K562 (cell line): Measurements from ENCODE around the gene SGMS1. TPM values are rescaled to one million over a fixed set of nuclear protein-coding genes. Genes with fewer than 3 reads are reported as not detected.

Source experiments
- ATF1 ChIP-seq, 2 experiments: fragments of 450-650 bp in 1 of 2; IDR thresholded peaks; 2 replicates each; pipeline ENCODE4 v1.6.1; 2016; ENCODE audit warnings: missing compliant biosample characterization in 1 of 2, missing genetic modification characterization in 1 of 2
- BRD4 ChIP-seq: fragments of 200-600 bp; sonication (generic); IDR thresholded peaks from 2 replicates; pipeline ENCODE4 v1.6.1; 2017; ENCODE audit warnings: inconsistent platforms
- CREB1 ChIP-seq, 2 experiments: sonication (generic) in 1 of 2; formaldehyde crosslinking in 1 of 2; IDR thresholded peaks; 2 replicates each; pipeline versions ENCODE4 v1.6.1 to v1.8.0; 2012 to 2022; ENCODE audit warnings: inconsistent platforms in 1 of 2, mild to moderate bottlenecking in 1 of 2, missing genetic modification reagents in 1 of 2, moderate library complexity in 1 of 2
- EHMT2 ChIP-seq: fragments of 450-650 bp; IDR thresholded peaks from 2 replicates; pipeline ENCODE4 v1.6.1; 2018; ENCODE audit warnings: antibody characterized with exemption
- ETV1 ChIP-seq: fragments of 450-650 bp; conservative IDR thresholded peaks from 2 replicates; pipeline ENCODE4 v1.6.1; 2016; ENCODE audit warnings: missing genetic modification characterization, control low read depth, low read depth, missing compliant biosample characterization
- FUS ChIP-seq: fragments of 200-400 bp; formaldehyde crosslinking; optimal IDR thresholded peaks from 2 replicates; pipeline ENCODE3; 2017; ENCODE audit warnings: low read depth, low read length
- KDM2B ChIP-seq: fragments of 250-450 bp; sonication (Bioruptor Pico); IDR thresholded peaks from 2 replicates; pipeline ENCODE4 v1.8.0; 2021; ENCODE audit warnings: mild to moderate bottlenecking, moderate library complexity
- MYNN ChIP-seq, 2 experiments: sonication (generic); formaldehyde crosslinking in 1 of 2; IDR thresholded peaks; 2 replicates each; pipeline versions ENCODE4 v1.5.0 to v1.6.1; 2016 to 2020; ENCODE audit warnings: antibody characterized with exemption in 1 of 2, missing genetic modification reagents in 1 of 2
- NCOA6 ChIP-seq: fragments of 450-650 bp; IDR thresholded peaks from 2 replicates; pipeline ENCODE4 v1.6.1; 2017; ENCODE audit warnings: mild to moderate bottlenecking
- NFE2 ChIP-seq: IDR thresholded peaks from 2 replicates; pipeline ENCODE4 v1.6.1; 2014; ENCODE audit warnings: antibody characterized with exemption, low read depth
- NR2F6 ChIP-seq: fragments of 450-650 bp; formaldehyde crosslinking; IDR thresholded peaks from 2 replicates; pipeline ENCODE4 v1.4.0; 2020; ENCODE audit warnings: mild to moderate bottlenecking
- PHF21A ChIP-seq: fragments of 450-650 bp; IDR thresholded peaks from 2 replicates; pipeline ENCODE4 v1.6.1; 2017; ENCODE audit warnings: low read depth, borderline replicate concordance
- PPARD ChIP-seq: fragments of 250-450 bp; sonication (Bioruptor Pico); IDR thresholded peaks from 2 replicates; pipeline ENCODE4 v1.8.0; 2022; ENCODE audit warnings: inconsistent platforms, mild to moderate bottlenecking, moderate library complexity
- THRAP3 ChIP-seq: fragments of 450-650 bp; IDR thresholded peaks from 2 replicates; pipeline ENCODE4 v1.6.1; 2016; ENCODE audit warnings: mild to moderate bottlenecking, inconsistent platforms, borderline replicate concordance
- ZBTB1 ChIP-seq: sonication (generic); formaldehyde crosslinking; IDR thresholded peaks from 2 replicates; pipeline ENCODE4 v1.8.1; 2023; ENCODE audit warnings: missing genetic modification reagents, low read depth, mild to moderate bottlenecking, borderline replicate concordance
- ZC3H11A ChIP-seq: IDR thresholded peaks from 2 replicates; pipeline ENCODE4 v1.6.1; 2012; ENCODE audit warnings: low read depth, low read length, improper control_type of control experiment
- ZNF174 ChIP-seq: fragments of 250-450 bp; sonication (Bioruptor Pico); IDR thresholded peaks from 2 replicates; pipeline ENCODE4 v1.4.0; 2020; ENCODE audit warnings: mild to moderate bottlenecking
- ZNF23 ChIP-seq: fragments of 250-450 bp; sonication (Bioruptor Pico); IDR thresholded peaks from 2 replicates; pipeline ENCODE4 v1.4.0; 2020; ENCODE audit warnings: mild to moderate bottlenecking
- ZNF407 ChIP-seq: fragments of 450-650 bp; IDR thresholded peaks from 2 replicates; pipeline ENCODE4 v1.6.1; 2016; ENCODE audit warnings: low read depth
- polyA plus RNA-seq, 8 experiments: library from polyadenylated mRNA; depleted of rRNA in 4 of 8; stranded (reverse) in 5 of 8; unstranded in 3 of 8; fragments of >200 nt; fragmentation: Nextera tagmentation in 2 of 8; fragmentation: Illumina TruSeq in 1 of 8; extraction: Ambion mirVana in 2 of 8; extraction: Trizol in 1 of 8; gene quantifications; 2 replicates each; pipeline versions ENCODE4 v1.2.1 to v1.2.3, GENCODE V29; 2011 to 2014; ENCODE audit warnings: inconsistent platforms in 1 of 8, missing spikeins in 1 of 8
- total RNA-seq, 7 experiments: library from RNA; depleted of rRNA in 6 of 7; stranded (reverse); fragments of >200 nt in 6 of 7; fragmentation: Illumina TruSeq in 2 of 7; extraction: Trizol in 2 of 7; gene quantifications; 2 replicates each; pipeline versions ENCODE4 v1.2.1 to v1.2.3, GENCODE V29; 2011 to 2021; ENCODE audit warnings: low replicate concordance in 1 of 7
- TF ChIP-seq, protein P1 (sequence below): IDR thresholded peaks from 2 replicates; pipeline ENCODE4 v1.6.1; 2014; ENCODE audit warnings: antibody characterized with exemption

Gene SGMS1
- total and polyA plus RNA-seq, 9 of the 15 experiments (the other 6 are each of a cell fraction or from before 2014, with no cell fraction given) = 22.6 to 232 (median 82.2) TPM

DNA sequence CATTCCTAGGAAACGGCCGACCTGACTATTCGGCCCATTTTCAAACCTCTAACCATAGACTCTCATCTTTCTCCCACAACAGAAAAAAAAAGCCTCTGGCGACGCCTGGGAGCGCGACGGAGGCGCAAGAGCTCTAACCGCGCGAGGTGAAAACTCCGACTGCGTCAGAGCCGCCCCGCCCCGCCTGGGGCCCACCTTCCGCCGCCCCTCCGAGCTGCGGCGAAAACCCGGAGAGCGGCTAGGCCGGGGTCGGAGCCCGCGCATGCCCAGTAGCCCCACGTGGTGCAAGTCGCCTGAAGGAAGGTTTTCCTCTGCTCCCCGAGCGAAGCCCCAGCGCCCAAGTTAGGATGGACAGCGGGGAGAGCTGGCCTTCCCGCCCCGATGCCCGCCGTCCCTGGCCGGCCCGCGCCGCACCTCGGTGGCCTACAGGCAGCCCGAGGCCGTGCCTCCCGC, 683 bp upstream of the SGMS1 start (continued):
- no peak for TF ChIP-seq PHF21A
- 0 out of 2 replicates have a peak, but pooled peaks have one; percentile 42 for TF ChIP-seq ATF1 (CRISPR knock-in tag; IDR thresholded peaks at IDR 0.05)
- peak; percentile 92 for TF ChIP-seq ATF1 (tag; IDR thresholded peaks at IDR 0.05)
- no peak for TF ChIP-seq ZNF174 (CRISPR knock-in tag)
- TF ChIP-seq EHMT2 = no peak
- TF ChIP-seq ZNF23 (CRISPR knock-in tag) = no peak
- TF ChIP-seq KDM2B = 0 out of 2 replicates have a peak, but pooled peaks have one; percentile 12
- TF ChIP-seq, protein P1, sequence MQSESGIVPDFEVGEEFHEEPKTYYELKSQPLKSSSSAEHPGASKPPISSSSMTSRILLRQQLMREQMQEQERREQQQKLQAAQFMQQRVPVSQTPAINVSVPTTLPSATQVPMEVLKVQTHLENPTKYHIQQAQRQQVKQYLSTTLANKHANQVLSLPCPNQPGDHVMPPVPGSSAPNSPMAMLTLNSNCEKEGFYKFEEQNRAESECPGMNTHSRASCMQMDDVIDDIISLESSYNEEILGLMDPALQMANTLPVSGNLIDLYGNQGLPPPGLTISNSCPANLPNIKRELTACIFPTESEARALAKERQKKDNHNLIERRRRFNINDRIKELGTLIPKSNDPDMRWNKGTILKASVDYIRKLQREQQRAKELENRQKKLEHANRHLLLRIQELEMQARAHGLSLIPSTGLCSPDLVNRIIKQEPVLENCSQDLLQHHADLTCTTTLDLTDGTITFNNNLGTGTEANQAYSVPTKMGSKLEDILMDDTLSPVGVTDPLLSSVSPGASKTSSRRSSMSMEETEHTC = peak; percentile 44; the same call in 1 of the 2 replicates
- peak; percentile 29; the same call in 1 of the 2 replicates for TF ChIP-seq BRD4
- TF ChIP-seq PPARD (CRISPR knock-in tag) = no peak
- TF ChIP-seq ETV1 (tag) = no peak
- peak; percentile 56 for TF ChIP-seq FUS
- TF ChIP-seq THRAP3 = no peak
- peak; percentile 65 for TF ChIP-seq MYNN (IDR thresholded peaks at IDR 0.05)
- no peak for TF ChIP-seq MYNN (CRISPR knock-in tag; IDR thresholded peaks at IDR 0.05)
- TF ChIP-seq CREB1 (IDR thresholded peaks at IDR 0.05) = peak; percentile 86
- peak; percentile 91 for TF ChIP-seq CREB1 (CRISPR knock-in tag; IDR thresholded peaks at IDR 0.05)
- no peak for TF ChIP-seq NCOA6
- TF ChIP-seq NFE2 = 0 out of 2 replicates have a peak, but pooled peaks have one; percentile 31
- no peak for TF ChIP-seq NR2F6 (CRISPR knock-in tag)
- TF ChIP-seq ZC3H11A = no peak
- TF ChIP-seq ZBTB1 (CRISPR knock-in tag) = peak; percentile 77
- TF ChIP-seq ZNF407 = no peak; the same call in none of the 2 replicates
